Activated naive CD4-positive, alpha-beta T cell treated with anti-CD3 and anti-CD28 coated beads, Interleukin-2, amount 50 U/mL, for 24 hours (primary cell): ENCODE measurements around the gene TRPM4.
"Not testable (repeated sequence)": the region's sequence is repeated elsewhere in the genome, so short reads cannot be mapped to it uniquely, and the experiment has no call there.

Experiments used
- H3K27ac Mint-ChIP-seq: one replicate; pipeline ENCODE4 v1.8.0; 2021; ENCODE audit warnings: mild to moderate bottlenecking, mixed read lengths
- H3K27me3 Mint-ChIP-seq: one replicate; pipeline ENCODE4 v1.8.0; 2021; ENCODE audit warnings: mixed read lengths
- H3K36me3 Mint-ChIP-seq: one replicate; pipeline ENCODE4 v1.8.0; 2021; ENCODE audit warnings: mixed read lengths
- H3K4me1 Mint-ChIP-seq: one replicate; pipeline ENCODE4 v1.8.0; 2021; ENCODE audit warnings: mixed read lengths
- H3K4me3 Mint-ChIP-seq: one replicate; pipeline ENCODE4 v1.8.0; 2021; ENCODE audit warnings: mild to moderate bottlenecking, mixed read lengths
- H3K9me3 Mint-ChIP-seq: one replicate; pipeline ENCODE4 v1.8.0; 2021; ENCODE audit warnings: mixed read lengths

TRPM4 gene

GRCh38 chr19:49155005-49155819, 2.4 kb upstream of the TRPM4 start, which contains the start of gene HRC:
TSS of gene HRC (minus strand) at chr19:49155396. CDS start at chr19:49155237, 159 bp downstream.
- Mint-ChIP-seq H3K9me3 (peaks cover 11% of the 10 kb centered on the region), H3K4me3 (no peak within 1 kb of the TSS), H3K27ac (no peak within 1 kb of the TSS), H3K4me1 (peaks cover 13% of the 10 kb centered on the region), H3K36me3 (no peaks in the 10 kb centered on the region), H3K27me3 (peaks cover 54% of the 10 kb centered on the region)

- Mint-ChIP-seq H3K27me3 (peaks cover 60% of the 10 kb centered on the region), H3K4me1 (peaks cover 13% of the 10 kb centered on the region), H3K9me3 (peaks cover 11% of the 10 kb centered on the region), H3K4me3 (no peak overlapping the region), H3K27ac (no peak overlapping the region), H3K36me3 (no peaks in the 10 kb centered on the region)
These were observed 1.7 kb upstream of the TRPM4 start for GRCh38 chr19:49155820-49156346.

- Mint-ChIP-seq H3K27ac (no peak overlapping the region), H3K9me3 (no peaks in the 10 kb centered on the region), H3K4me3 (no peak overlapping the region), H3K27me3 (peaks cover 31% of the 10 kb centered on the region), H3K4me1 (peaks cover 6% of the 10 kb centered on the region), H3K36me3 (no peaks in the 10 kb centered on the region)
These were observed 3.0 kb downstream of the TRPM4 start for GRCh38 chr19:49160450-49161189.

- Mint-ChIP-seq H3K36me3 (no peaks in the 10 kb centered on the region), H3K4me3 (no peak overlapping the region), H3K9me3 (no peaks in the 10 kb centered on the region), H3K4me1 (peaks cover 6% of the 10 kb centered on the region), H3K27ac (no peak overlapping the region), H3K27me3 (peaks cover 24% of the 10 kb centered on the region)
These were observed 4.4 kb downstream of the TRPM4 start for GRCh38 chr19:49161987-49162386.

GRCh38 chr19:49165111-49165750, 7.6 kb downstream of the TRPM4 start:
- H3K9me3 Mint-ChIP-seq: no peaks in the 10 kb centered on the region
- peaks cover 8% of the 10 kb centered on the region for H3K27me3 Mint-ChIP-seq
- no peaks in the 10 kb centered on the region for H3K36me3 Mint-ChIP-seq
- no peak overlapping the region for H3K27ac Mint-ChIP-seq
- H3K4me3 Mint-ChIP-seq: no peak overlapping the region
- no peaks in the 10 kb centered on the region for H3K4me1 Mint-ChIP-seq

GRCh38 chr19:49165865-49166301, 8.3 kb downstream of the TRPM4 start:
- Mint-ChIP-seq H3K27me3 (peaks cover 5% of the 10 kb centered on the region), H3K4me3 (no peak overlapping the region), H3K4me1 (no peaks in the 10 kb centered on the region), H3K9me3 (no peaks in the 10 kb centered on the region), H3K27ac (no peak overlapping the region), H3K36me3 (no peaks in the 10 kb centered on the region)

- no peaks in the 10 kb centered on the region for H3K4me1 Mint-ChIP-seq
- H3K36me3 Mint-ChIP-seq: no peaks in the 10 kb centered on the region
- H3K27ac Mint-ChIP-seq: no peak overlapping the region
- H3K9me3 Mint-ChIP-seq: no peaks in the 10 kb centered on the region
- H3K27me3 Mint-ChIP-seq: peaks cover 4% of the 10 kb centered on the region
- no peak overlapping the region for H3K4me3 Mint-ChIP-seq
These were observed 10.3 kb downstream of the TRPM4 start for GRCh38 chr19:49167857-49168409.

- Mint-ChIP-seq H3K4me3 (no peak overlapping the region), H3K27me3 (peaks cover 4% of the 10 kb centered on the region), H3K4me1 (no peaks in the 10 kb centered on the region), H3K27ac (no peak overlapping the region), H3K9me3 (no peaks in the 10 kb centered on the region), H3K36me3 (no peaks in the 10 kb centered on the region)
These were observed 10.8 kb downstream of the TRPM4 start for GRCh38 chr19:49168421-49168820.

GRCh38 chr19:49173198-49173597, 15.6 kb downstream of the TRPM4 start:
- Mint-ChIP-seq H3K27me3 (peaks cover 4% of the 10 kb centered on the region), H3K4me3 (no peak overlapping the region), H3K27ac (no peak overlapping the region), H3K4me1 (peaks cover 4% of the 10 kb centered on the region), H3K36me3 (no peaks in the 10 kb centered on the region), H3K9me3 (no peaks in the 10 kb centered on the region)

- Mint-ChIP-seq H3K9me3 (peaks cover 5% of the 10 kb centered on the region), H3K27ac (peak overlapping the region; percentile 26), H3K36me3 (peaks cover 6% of the 10 kb centered on the region), H3K4me1 (peaks cover 4% of the 10 kb centered on the region), H3K27me3 (no peaks in the 10 kb centered on the region), H3K4me3 (no peak overlapping the region)
These were observed 23.1 kb downstream of the TRPM4 start for GRCh38 chr19:49180659-49181058.

GRCh38 chr19:49182010-49182847, 24.6 kb downstream of the TRPM4 start:
- not testable (repeated sequence) for H3K27ac Mint-ChIP-seq, H3K4me3 Mint-ChIP-seq, H3K27me3 Mint-ChIP-seq, H3K36me3 Mint-ChIP-seq, H3K4me1 Mint-ChIP-seq, H3K9me3 Mint-ChIP-seq

- Mint-ChIP-seq H3K9me3 (peaks cover 5% of the 10 kb centered on the region), H3K4me1 (no peaks in the 10 kb centered on the region), H3K36me3 (peaks cover 6% of the 10 kb centered on the region), H3K27ac (peak overlapping the region; percentile 75), H3K4me3 (no peak overlapping the region), H3K27me3 (no peaks in the 10 kb centered on the region)
These were observed 25.3 kb downstream of the TRPM4 start for GRCh38 chr19:49182848-49183375.

GRCh38 chr19:49186108-49186507, 28.5 kb downstream of the TRPM4 start:
- Mint-ChIP-seq H3K4me3 (no peak overlapping the region), H3K27me3 (no peaks in the 10 kb centered on the region), H3K27ac (no peak overlapping the region), H3K9me3 (peaks cover 5% of the 10 kb centered on the region), H3K36me3 (peaks cover 6% of the 10 kb centered on the region), H3K4me1 (peaks cover 16% of the 10 kb centered on the region)

GRCh38 chr19:49188626-49189200, 31.1 kb downstream of the TRPM4 start:
- Mint-ChIP-seq H3K27me3 (no peaks in the 10 kb centered on the region), H3K36me3 (peaks cover 6% of the 10 kb centered on the region), H3K4me1 (peaks cover 16% of the 10 kb centered on the region), H3K27ac (no peak overlapping the region), H3K9me3 (peaks cover 5% of the 10 kb centered on the region), H3K4me3 (no peak overlapping the region)
